ENCODE results near the gene CFAP99.
"Not testable (repeated sequence)": the region's sequence is repeated elsewhere in the genome, so short reads cannot be mapped to it uniquely, and the experiment has no call there.

The CFAP99 gene

DNA sequence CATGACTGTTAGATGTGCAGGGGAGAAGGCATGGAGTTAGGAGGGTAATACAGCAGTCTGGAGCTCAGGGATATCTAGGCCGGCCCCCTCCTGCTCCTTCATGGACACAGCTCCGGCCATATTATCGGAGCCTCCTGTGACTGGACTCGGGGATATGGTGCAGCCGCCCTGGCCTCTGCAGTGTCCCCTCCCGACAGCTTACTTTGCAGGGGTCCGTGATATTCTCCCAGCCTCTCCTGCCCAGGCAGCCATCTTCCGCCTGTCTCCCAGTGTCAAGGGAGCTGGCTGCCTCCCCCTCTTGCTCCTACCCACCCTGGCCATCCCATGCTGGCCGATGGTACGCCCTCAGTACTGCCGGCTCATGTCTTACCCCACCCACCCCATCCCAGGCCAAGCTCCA, 30.3 kb downstream of the CFAP99 start:
- no peak for DNase-seq (ENCODE audit: low read depth)

DNA sequence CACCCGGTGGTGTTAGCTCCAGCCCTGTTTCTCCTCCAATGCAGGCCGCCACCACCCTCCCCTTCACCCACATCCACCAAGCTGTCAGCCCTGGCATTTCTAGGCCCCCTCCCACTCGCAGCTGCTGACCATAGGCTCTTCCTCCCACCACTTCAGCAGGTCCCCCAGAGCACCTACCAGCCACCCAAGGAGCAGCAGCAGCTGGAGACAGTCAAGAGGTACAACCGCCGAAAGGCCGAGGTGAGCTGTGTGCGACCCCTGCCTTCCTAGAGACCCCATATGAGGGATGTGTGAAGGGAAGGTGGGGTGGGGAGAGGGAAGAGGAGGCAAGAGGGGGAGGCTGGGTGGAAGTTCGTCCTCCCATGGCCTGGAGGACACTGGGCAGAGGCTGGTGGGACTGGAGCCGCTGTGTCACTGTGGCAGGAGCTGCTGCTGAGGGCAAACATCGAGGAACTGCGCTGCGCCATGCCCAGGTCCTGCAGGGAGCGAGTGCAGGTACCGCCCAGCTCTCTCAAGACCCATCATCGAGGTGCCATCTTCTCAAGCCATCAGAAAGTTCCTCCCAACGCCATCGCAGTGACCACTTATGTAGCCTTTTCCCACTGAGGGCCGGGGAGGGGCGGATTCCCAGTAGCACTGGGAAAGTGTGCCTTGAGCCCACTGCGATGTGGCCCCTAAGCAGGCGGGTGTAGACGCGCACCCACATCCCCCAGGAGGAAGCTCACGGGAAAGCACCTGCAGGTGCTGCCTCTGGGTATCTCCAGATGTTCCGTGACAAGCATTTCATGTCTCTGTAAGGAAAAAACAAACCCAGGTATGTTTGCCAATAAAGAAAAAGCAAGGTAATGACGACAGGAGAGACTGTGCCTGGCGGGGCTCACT, 31.0 kb downstream of the CFAP99 start:
- no peak for DNase-seq (ENCODE audit: low read depth)

DNA sequence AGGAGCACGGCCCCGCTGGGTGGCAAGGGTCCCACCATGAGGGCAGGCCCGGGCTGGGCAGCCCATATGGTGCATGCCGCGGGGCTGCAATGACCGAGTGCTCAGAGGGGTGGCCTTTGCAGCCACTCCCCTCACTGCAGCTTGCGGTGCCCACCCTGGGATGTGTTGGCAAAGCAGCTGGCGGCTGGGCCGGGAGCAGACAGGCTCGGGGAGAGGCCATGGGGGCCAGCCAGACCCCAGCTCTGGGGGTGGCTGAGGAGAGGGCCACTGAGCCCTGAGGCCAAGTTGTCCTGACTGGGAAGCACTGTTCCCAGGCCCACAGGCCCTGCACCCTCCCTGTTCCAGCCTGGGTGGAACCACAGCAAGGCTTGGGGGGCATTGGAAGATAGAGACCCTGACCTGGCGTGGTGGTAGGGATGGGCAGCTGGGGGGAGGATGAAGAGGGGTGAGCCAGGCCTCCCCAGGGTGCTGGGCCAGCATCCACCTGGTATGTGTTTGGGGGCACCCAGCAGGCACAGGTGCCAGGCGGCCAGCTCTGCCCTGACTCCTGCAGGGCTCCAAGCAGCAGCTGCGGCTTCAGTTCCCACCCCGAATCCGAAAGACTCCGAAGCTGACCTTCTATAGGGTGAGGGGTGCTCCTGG, 31.8 kb downstream of the CFAP99 start:
- DNase-seq (ENCODE audit: low read depth), result no peak

DNA sequence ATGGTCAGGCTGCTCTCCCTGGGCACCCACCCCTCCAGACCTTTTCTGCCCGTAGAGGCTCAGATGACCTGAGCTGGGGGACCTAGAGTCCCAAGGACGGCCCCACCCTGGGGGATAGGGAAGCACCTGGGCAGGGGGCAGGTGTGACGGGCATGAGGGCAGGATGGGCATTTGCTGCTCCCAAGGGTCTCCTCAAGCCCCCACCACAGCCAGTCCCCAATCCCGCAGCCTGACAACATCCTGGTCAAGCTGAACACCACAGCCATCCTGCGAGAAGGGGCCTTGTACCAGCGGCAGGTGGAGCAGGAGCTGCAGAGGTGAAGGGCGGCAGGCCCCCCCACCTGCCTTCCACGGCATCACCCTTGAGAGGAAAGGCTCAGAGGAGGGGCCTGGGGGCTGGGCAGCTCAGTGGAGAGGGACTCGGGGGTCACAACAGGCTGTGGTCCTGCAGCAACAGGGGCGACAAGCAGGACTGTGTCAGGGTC, 32.3 kb downstream of the CFAP99 start:
- no peak for DNase-seq (ENCODE audit: low read depth)

DNA sequence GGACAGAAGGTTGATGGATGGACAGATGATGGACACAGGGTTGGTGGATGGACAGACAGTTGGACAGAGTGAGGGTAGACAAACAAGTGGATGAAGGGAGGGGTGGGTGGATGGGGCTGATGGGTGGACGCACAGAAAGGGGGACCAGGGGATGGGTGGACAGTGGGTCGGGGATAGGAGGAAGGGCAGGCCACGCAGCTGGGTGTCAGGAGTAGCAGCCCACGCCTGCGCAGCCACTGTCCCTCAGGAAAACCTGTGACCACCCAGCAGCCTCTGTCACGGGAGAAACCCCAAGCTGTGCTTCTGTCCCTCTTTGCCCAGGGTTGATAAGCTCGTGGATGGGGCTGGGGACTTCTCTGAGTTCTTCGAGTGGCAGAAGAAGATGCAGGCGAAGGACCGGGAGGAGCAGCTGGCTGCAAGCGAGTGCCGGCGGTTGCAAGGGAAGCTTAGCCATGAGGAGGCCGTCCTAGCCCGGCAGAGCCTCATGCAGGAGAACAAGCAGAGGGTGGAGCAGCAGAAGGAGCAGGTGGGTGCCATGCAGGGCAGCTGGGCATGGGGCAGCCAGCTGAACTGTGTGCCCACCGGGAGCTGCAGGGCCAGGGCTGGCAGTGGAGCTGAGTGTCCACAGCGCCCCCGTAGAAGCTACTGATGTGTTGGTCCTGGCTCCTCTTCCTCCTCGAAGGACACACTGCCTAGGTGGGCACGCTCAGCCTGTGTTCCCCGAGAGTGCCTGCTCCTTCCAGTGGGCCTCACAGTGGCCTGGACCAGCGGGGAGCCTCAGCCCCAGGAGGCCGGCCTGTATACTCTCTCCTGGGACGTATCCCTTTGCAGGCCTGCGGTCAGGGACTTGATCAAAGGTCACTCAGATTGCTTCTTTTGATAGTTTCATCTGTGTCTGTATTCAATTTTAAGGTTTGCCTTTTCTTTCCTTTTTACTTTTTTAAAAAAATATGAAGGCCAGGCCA, 33.3 kb downstream of the CFAP99 start:
- DNase-seq (ENCODE audit: low read depth), result no peak

DNA sequence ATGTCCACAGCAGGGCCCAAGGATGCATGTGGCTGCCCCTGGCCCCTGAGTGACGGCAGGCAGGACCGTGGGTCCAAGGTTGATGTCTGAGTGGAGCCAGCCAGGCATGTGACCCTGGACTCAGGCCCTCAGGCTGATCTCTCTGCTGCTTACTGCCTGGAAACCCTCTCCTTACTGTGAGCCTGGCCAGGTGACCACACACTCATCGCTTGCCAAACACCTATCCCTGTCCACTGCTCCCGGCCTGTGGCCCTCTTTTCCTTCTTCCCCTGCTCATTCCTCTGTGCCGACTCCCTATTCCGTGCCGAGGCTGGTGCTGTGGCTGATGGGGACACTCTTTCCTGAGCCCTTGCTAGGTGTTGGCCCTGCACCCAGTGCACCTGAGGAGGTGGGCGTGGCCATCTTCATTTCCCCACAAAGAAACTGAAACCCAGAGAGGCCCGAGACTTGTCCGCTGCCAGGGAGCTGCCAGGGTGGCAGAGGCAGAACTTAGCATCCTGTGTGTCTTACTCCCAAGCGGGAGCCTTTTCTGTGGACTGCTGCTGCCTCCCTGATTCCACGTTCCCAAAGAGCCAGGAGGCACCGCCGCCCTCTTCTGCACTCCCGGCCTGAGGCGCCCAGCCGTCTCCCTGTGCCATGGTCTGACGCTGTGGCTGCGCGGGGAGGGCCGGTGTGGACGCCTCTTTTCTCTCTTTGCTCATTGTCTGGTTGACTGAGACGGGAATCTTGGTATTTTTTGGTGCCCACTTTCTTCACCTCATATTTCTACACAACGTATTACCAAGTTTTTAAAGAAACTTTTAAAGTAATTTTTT, 38.9 kb downstream of the CFAP99 start:
- no peak for DNase-seq (ENCODE audit: low read depth)

DNA sequence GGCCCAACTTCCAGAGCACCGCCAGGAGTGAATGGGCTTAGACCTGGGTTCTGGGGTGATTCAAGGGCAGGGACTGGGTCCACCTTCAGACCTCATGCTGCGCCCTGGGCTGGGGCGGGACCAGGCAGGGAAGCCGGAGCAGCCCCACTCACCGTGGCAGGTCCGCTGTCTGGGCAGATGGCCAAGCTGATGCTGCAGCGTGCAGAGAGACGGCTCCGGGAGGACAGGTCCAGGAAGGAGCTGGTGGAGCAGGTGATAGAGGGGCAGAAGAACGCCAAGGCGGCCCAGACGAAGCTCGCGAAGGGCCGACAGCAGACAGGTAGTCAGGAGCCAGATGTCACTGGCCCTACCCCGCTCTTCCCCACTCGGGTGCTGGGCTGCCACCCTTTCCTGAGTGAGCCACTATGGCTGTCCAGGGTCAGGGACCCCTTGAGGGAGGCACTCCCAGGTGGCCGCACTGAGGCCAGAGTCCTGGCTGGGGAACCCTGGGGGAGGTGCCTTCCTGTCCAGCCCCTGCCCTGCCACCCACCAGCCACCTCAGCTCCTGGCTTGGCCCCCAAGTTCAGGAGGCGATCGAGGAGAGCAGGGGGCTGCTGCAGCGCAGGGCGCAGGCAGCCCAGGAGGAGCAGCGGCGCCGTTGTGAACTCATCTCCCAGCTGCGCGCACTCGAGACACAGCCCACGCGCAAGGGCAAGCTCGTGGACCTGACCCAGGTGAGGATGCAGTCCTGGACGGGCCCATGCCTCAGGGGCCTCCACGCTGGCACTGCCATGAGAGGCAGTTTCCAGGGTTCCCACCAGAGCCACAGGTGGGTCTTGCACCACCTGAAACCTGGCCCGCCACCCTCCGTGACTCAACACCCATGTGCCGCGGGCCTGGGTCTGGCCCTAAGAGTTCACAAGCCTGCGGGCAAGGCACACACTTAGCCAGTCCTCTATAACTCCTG, 40.1 kb downstream of the CFAP99 start:
- DNase-seq (ENCODE audit: low read depth), result no peak

DNA sequence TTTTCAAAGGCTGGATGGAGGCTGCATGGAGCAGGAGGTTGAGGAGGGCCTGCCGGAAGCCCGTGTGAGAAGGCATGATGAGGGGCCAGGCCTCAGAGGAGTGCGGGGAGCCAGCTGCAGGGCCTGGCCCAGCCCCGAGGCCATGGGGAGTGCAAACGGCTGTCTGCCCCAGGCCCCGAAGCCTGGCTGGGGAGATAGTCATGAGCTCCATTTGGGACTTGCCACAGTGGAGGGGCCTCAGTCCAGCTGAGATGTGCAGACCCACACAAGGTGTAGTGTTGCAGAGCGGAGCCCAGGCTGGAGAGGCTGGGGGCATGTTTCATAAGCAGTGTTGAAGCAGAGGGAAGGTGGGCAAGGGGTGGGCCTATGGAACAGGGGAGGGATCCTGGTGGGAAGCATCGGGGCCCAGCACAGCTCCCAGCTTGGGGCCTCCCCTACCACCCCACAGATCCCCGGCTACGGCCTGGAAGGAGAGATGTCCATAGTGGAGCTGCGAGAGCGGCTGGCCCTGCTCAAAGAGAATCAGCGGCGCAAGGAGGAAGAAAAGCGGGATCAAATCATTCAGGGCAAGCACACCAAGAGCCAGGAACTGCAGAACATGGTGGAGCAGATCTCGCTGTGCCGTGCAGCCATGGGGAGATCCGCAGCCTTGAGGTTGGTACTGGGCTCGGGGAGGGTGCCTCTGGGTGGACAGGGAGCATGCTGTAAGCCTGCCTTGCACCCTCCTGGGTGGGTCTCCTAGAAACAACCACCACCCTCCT, 41.0 kb downstream of the CFAP99 start:
- no peak for DNase-seq (ENCODE audit: low read depth)

DNA sequence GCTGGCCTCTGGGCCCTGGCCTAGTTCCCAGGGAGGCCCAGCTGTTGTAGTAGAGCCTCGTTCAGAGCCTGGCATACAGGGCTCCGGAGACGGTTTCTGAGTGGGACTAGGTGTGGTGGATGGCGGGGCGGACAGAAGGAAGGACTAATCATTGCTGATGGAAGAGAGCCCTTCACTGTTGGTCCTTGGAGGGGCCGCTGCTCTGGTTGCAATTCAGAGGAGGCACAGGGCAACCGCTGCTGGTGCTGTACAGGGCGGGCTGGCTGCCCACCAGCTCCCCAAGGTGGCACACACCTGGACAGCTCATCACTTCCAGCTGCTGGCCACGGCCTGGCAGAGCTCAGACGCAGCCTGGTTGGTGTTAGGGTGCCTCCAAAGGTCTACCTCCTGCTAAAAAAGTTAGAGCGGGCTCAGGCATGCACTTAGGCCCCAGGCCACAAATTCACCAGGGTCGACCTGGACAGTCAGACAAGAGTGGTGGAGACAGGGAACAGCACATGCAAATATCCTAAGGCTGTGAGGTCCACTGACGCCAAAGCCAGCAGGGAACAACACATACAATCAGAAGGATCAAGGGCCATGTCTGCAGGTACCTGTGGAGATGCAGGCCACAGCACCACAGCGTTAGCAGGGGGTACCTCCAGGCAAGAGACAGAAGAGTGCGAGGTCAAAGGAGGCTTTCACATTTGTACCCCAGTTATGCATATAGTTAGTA, 42.6 kb downstream of the CFAP99 start:
- DNase-seq (ENCODE audit: low read depth), result no peak

DNA sequence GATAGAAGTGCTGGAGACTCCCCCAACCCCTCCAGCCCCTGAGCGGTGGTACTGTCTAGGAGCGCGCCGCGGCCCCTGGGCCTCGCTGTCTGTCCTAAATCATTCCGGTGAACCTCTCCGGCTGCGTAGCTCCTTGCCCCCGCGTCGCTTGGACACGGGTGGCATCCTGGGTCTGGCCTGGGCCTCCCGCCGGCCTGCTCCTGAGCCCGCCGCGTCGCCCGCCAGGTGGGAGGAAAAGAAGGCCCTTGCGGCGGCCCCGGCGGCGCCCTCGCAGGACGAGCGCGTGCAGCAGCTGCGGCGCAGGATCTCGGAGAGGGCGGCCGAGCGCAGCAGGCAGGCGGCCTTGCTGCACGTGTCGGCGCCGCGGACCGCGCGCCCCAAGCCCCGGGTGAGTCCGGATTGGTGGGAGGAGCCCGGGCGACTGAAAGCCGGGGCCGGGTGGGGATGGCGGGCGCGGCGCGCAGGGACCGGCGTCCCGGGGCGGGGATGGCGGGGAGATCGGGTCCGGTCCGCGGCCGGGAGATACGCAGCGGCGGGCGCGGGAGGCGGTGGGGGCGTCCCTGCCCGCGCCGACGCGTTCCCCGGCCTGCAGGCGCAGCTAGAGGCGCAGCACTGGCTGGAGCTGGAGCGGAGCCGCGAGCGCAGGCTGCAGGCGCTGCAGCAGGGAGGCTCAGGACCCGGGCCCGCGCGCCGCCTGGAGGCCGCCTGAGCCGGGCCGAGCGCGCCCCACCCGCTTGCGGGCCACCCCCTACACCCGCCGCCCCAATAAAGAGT, 43.6 kb downstream of the CFAP99 start:
- peak; percentile 60 for DNase-seq (ENCODE audit: low read depth)

DNA sequence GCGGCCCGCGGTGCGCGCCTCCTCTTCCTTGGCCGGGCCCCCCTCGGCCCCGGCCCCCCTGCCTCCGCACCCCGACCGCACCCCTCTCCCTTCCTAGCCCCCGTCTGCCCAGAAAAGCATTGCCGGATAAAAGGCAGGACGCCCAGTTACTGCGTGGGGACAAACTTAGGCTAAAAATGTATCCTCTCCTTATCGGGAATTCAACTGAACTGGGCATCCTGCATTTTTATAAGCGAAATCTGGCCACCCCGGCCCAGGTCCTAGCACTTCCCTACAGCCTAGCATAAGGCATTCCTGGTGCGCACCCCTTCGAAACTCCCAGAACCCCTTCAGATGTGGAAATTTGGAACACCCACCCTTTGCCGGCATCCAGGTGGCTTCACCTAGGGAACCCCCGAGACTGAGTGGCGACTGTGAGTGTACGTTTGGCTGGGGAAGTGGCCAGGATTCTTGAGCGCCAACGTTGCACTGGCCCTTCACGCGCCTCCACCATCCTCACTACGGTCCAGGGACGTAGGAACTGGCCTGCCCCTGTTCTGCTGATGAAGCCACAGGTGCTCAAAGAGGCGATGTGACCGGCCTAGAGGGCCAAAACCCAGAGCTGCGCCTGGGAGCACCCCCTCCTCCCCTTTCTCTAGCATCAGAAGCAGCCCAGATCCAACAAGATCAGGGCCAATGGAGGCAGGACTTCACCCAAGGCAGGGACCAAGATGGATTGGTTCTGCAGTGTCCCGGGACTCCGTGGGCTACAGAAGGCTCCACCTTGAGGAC, 44.4 kb downstream of the CFAP99 start:
- no peak for DNase-seq (ENCODE audit: low read depth)

DNA sequence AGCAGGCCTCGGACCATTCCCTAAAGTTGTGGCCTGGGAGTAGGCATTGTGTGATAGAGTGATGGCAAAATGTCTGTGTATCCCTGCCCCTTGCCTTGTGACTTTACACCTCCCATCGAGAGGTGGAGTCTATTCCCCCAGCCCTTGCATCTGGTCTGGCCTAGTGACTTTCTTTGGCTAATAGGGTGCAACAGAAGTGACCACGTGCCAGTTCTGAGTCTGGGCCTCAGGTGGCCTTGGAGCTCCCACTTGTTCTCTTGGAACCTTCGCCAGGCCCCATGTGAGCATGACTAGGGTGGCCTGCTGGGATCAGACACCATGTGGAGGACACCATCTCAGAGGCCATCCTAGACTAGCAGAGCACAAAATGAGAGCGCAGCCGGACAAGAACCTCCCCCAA, 46.3 kb downstream of the CFAP99 start:
- DNase-seq (ENCODE audit: low read depth), result no peak

DNA sequence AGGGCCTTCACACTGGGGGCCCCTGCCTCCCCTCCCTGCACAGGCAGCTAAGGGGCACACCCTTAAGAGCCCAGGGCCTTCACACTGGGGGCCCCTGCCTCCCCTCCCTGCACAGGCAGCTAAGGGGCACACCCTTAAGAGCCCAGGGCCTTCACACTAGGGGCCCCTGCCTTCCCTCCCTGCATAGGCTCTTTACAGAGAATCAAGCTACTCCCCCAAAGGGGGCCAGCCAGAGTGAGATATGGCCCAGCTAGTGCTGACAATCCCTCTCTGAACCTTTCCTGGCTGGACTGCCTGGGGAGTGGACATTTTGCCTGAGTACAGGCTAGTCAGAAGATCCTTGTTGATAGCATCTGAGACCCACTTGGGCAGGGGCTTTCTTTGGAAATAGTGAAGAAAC, 46.8 kb downstream of the CFAP99 start:
- DNase-seq (ENCODE audit: low read depth), result not testable (repeated sequence)

DNA sequence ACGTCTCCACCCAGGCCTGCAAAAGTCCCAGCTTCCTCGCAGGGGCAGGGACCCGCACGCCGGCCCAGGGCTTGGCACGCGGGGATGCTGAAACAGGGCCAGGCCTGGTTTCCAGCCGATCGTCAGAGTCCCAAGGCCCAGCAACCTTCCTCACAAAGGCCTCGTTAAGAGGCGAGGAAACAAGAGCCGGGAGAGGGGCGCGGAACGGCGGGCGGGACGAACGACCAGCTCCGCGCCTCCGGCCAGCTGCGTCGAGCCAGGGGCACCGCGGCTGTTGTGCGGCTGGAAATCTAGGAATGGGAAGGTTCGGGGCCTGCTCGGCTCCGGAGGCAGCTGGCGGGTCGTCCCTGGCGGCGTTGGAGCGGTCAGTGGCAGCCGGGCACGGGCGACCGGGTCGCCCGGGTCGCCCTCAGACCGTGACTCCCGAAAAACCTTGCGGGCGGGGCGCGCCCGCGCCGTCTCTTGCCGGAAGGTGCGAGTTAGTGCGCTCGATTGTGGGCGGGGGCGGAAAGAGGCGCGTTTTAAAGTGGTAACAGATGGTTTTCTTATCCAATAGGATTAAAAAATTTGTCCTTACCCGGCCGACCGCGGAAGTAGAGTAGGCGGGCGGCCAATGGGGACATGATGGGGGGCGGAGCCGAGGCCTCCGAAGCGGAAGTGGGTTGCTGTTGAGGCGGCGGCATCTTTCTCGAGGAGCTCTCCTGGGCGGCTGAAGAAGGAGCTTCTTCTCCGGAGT, 49.9 kb downstream of the CFAP99 start, which contains the start of gene RNF4:
RNF4 (plus strand) TSS at position 651 of the 736 bp plus-strand sequence. CDS start 21,388 bp downstream, outside the sequence.
- DNase-seq (ENCODE audit: low read depth), result peak; percentile 92

DNA sequence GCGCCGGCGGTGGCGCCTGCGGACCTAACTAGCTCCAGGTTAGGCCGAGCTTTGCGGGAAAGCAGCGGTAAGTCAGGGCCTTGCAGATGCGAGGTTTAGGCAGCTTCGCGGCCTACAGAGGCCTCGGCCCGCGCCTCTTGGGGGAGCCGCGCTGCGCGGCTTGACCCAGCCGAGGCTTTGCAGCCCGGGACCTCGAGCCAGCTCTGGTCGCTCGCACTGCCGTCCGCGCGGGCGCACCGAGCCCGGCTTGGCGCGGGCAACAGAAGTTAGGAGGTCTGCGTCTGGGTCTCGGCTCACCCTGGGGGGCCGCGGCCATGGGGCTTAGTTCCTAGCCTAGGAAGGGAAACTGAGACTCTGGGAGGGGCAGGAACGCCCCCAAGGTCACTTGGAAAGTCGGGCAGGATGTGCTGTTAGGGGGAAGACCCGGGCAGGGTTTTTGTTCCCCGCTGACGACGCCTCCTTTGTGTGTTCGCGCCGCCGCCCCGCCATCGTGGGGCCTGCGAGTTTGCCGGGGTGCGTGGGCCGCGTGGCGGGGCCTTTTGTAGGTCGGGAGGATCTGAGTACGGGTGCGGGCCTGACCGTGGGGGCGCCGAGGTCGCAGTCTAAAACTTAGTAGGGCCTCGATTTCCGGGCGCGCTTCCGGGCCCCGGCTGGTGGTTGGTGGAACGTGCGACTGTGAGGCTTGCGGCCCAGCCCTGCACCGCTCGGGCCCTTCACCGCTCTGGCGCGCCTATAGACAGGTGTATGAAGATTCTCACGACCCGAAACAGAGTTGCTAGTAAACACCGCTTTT, 50.6 kb downstream of the CFAP99 start:
- peak; percentile 73 for DNase-seq (ENCODE audit: low read depth)

DNA sequence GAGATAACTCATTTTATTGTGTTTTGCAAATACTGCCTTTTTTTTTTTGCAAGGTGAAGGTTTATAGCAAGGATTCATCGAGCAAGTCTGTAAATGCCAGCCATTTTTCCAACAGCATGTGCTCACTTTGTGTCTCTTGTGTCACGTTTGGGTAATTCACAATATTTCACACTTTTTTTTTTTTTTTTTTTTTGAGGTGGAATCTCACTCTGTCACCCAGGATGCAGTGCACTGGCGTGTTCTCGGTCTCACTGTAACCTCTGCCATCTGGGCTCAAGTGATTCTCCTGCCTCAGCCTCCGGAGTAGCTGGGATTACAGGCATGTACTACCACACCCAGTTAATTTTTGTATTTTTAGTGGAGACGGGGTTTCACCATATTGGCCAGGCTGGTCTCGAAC, 52.0 kb downstream of the CFAP99 start:
- DNase-seq (ENCODE audit: low read depth), result no peak

Data from activated T-cell treated with anti-CD3 and anti-CD28 coated beads for 48 hours (primary cell).